ENCODE measurements around the gene SUZ12.
"Not testable (repeated sequence)": the region's sequence is repeated elsewhere in the genome, so short reads cannot be mapped to it uniquely, and the experiment has no call there.

The SUZ12 gene

DNA sequence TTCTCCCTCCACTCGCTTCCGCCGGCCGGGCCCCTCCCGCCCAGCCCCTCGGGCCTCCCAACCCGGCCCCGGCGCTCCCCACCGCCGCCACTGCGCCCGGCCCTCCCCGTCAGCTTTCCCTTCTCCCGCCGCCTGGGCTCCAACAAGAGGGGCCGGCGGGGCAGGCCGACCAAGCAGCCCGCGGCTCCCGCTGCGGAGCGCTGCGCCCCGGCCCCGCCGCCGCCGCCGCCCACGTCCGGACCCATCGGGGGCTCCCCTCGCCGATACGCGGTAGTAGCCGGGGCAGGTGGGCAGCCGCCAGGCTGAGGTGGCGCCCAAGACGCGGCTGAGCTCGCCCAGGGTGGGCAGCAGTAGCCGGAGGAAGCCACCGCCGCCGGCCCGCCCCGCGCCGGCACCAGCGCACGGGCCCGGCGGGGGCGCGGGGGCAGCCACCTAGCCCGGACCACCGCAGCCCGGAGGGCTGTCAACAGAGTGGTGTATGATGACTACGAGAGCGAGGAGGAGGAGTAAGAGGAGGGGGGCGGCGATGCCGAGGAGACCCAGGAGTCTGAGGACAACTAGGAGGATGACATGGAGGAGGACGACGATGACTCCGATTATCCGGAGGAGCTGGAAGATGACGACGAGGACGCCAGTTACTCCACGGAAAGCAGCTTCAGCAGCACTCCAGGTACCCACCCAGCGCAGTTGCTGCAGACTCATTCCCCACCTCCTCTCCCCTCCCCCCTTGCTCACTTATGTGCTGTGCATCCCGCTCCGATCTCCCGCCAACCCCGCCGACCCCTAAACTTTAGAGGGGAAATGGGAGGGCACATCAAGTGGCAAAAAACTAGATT is 70.9 kb downstream of the SUZ12 start:
- H3K36me3 ChIP-seq (ENCODE audit: control insufficient read depth, insufficient read depth, low read length): no peaks in the 10 kb centered on the region
- DNase-seq: peak; percentile 7 to 17 (median 14)
- no peaks in the 10 kb centered on the region for H3K9me3 ChIP-seq (ENCODE audit: control insufficient read depth, low read length)

DNA sequence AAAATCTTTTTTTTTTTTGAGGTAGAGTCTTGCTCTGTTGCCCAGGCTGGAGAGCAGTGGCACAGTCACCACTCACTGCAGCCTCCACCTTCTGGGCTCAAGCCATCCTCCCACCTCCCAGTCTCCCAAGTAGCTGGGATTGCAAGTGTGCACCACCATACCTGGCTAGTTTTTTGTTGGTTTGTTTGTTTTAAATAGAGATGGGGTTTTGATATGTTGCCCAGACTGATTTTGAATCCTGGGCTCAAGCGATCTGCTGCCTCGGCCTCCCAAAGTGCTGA is 72.4 kb downstream of the SUZ12 start:
- no peak for DNase-seq
- H3K4me3 ChIP-seq (ENCODE audit: insufficient read depth, low read depth, low read length, poor library complexity, severe bottlenecking): peak overlapping the region; percentile 94
- no peaks in the 10 kb centered on the region for H3K9me3 ChIP-seq (ENCODE audit: control insufficient read depth, low read length)
- H3K4me1 ChIP-seq (ENCODE audit: control insufficient read depth, insufficient read depth, low read length, poor library complexity, severe bottlenecking): peaks cover 9% of the 10 kb centered on the region
- no peaks in the 10 kb centered on the region for H3K27me3 ChIP-seq (replicated peaks; ENCODE audit: control insufficient read depth, insufficient read depth, low read length, poor library complexity, severe bottlenecking)
- H3K36me3 ChIP-seq (ENCODE audit: control insufficient read depth, insufficient read depth, low read length): no peaks in the 10 kb centered on the region
- peak overlapping the region; percentile 74 for H3K27ac ChIP-seq (ENCODE audit: insufficient read depth, low read length, poor library complexity, severe bottlenecking)

More for the DNA sequence above, 70.9 kb downstream of the SUZ12 start:
- Histone ChIP-seq H3K4me1 (ENCODE audit: control insufficient read depth, insufficient read depth, low read length, poor library complexity, severe bottlenecking) (peaks cover 6% of the 10 kb centered on the region), H3K4me3 (ENCODE audit: insufficient read depth, low read depth, low read length, poor library complexity, severe bottlenecking) (peak overlapping the region; percentile 94), H3K27me3 (replicated peaks; ENCODE audit: control insufficient read depth, insufficient read depth, low read length, poor library complexity, severe bottlenecking) (no peaks in the 10 kb centered on the region), H3K27ac (ENCODE audit: insufficient read depth, low read length, poor library complexity, severe bottlenecking) (peak overlapping the region; percentile 74)

DNA sequence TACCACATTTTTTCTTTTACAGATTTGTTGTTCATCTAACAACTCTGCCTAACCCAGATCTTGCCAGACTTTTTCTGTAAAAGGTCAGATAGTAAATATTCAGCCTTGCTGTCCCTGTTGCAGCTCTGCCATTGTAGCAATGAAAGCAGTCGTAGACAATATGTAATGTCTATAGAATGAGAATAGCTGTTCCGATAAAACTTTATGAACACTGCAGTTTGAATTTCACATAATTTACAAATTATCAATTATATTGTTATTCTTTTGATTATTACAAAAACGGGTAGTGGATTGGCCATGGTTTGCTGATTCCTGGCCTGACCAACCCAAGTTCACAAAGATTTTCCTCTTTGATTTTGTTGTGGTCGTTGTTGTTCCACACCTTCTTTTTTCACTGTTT is 73.3 kb downstream of the SUZ12 start:
- Histone ChIP-seq H3K27me3 (replicated peaks; ENCODE audit: control insufficient read depth, insufficient read depth, low read length, poor library complexity, severe bottlenecking) (no peaks in the 10 kb centered on the region), H3K27ac (ENCODE audit: insufficient read depth, low read length, poor library complexity, severe bottlenecking) (no peak overlapping the region), H3K36me3 (ENCODE audit: control insufficient read depth, insufficient read depth, low read length) (no peaks in the 10 kb centered on the region), H3K4me1 (ENCODE audit: control insufficient read depth, insufficient read depth, low read length, poor library complexity, severe bottlenecking) (peaks cover 9% of the 10 kb centered on the region), H3K9me3 (ENCODE audit: control insufficient read depth, low read length) (no peaks in the 10 kb centered on the region), H3K4me3 (ENCODE audit: insufficient read depth, low read depth, low read length, poor library complexity, severe bottlenecking) (no peak overlapping the region)
- no peak for DNase-seq

DNA sequence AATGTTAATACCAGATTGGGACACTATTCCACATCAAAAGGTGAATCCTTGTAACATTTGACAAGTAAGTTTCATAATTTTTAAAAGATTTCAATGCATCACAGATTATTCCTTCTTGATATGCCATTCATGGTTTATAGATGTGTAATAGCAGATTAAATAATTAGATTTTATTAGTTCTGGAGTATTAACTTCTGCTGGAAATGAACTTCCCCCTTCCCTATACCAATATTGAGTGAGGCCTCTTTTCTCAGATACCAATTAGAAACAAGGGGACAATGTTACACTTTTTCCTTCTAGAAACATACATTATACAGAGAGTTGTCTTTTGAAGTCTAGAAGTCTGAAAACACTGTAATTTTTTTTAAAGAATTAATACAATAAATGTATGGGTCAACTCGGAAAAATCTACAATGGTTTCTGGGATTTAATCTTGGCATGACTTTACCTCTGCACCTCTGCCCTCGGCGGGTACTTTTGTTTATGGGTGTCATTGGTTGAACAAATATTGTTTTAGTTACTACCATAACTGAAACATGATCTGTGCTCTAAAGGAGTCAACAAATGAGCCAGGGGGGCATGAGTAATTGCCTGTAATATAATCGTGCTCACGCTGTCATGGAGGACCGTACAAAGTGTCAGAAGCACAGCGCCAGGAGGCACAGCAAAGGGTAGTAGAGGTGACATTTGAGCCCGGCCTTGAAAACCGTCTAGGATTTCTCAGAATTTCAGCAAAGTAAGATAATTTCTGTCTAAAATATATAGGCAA is 78.6 kb downstream of the SUZ12 start:
- Histone ChIP-seq H3K27me3 (replicated peaks; ENCODE audit: control insufficient read depth, insufficient read depth, low read length, poor library complexity, severe bottlenecking) (no peaks in the 10 kb centered on the region), H3K4me3 (ENCODE audit: insufficient read depth, low read depth, low read length, poor library complexity, severe bottlenecking) (no peak overlapping the region)

DNA sequence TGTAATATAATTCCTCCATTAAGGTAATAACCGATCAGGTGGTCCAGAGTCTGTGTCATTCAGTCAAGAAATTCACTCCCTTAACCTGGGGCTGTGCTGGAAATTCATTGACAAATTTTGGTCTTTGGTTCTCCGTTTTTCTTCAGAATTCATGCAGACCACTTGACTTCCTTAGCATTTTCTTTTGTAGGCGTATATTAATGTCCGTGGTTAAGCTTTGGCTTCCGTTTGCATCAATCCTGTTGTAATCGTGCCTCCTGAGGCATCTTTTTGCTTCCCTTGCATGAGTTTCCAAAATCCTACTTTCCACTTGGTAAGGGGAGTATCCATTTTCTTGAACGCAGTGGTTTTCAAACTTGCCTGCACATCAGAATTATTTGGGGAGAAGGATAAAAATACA is 79.4 kb downstream of the SUZ12 start:
- no peaks in the 10 kb centered on the region for H3K9me3 ChIP-seq (ENCODE audit: control insufficient read depth, low read length)
- no peak overlapping the region for H3K4me3 ChIP-seq (ENCODE audit: insufficient read depth, low read depth, low read length, poor library complexity, severe bottlenecking)
- peaks cover 4% of the 10 kb centered on the region for H3K4me1 ChIP-seq (ENCODE audit: control insufficient read depth, insufficient read depth, low read length, poor library complexity, severe bottlenecking)
- DNase-seq: no peak
- H3K27me3 ChIP-seq (replicated peaks; ENCODE audit: control insufficient read depth, insufficient read depth, low read length, poor library complexity, severe bottlenecking): no peaks in the 10 kb centered on the region
- H3K27ac ChIP-seq (ENCODE audit: insufficient read depth, low read length, poor library complexity, severe bottlenecking): no peak overlapping the region
- H3K36me3 ChIP-seq (ENCODE audit: control insufficient read depth, insufficient read depth, low read length): peaks cover 24% of the 10 kb centered on the region

More for the DNA sequence above, 78.6 kb downstream of the SUZ12 start:
- Histone ChIP-seq H3K36me3 (ENCODE audit: control insufficient read depth, insufficient read depth, low read length) (peaks cover 19% of the 10 kb centered on the region), H3K9me3 (ENCODE audit: control insufficient read depth, low read length) (no peaks in the 10 kb centered on the region), H3K4me1 (ENCODE audit: control insufficient read depth, insufficient read depth, low read length, poor library complexity, severe bottlenecking) (peaks cover 4% of the 10 kb centered on the region), H3K27ac (ENCODE audit: insufficient read depth, low read length, poor library complexity, severe bottlenecking) (no peak overlapping the region)
- no peak for DNase-seq

DNA sequence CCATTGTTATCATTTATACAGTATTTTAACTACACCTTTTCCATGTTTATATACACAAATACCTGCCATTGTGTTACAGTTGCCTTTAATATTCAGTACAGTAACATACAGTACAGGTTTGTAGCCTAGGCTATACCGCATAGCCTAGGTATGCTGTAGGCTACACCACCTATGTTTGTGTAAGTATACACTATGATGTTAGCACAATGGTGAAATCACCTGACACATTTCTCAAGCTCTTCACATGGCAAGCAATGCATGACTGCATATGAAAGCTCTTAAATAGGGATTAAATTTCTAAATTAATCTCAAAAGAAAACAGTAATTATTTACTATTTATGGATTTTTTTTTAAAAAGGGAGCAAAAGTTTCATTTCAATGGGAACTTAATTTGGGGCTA is 82.4 kb downstream of the SUZ12 start:
- Histone ChIP-seq H3K36me3 (ENCODE audit: control insufficient read depth, insufficient read depth, low read length) (peaks cover 34% of the 10 kb centered on the region), H3K4me1 (ENCODE audit: control insufficient read depth, insufficient read depth, low read length, poor library complexity, severe bottlenecking) (no peaks in the 10 kb centered on the region), H3K27ac (ENCODE audit: insufficient read depth, low read length, poor library complexity, severe bottlenecking) (no peak overlapping the region), H3K27me3 (replicated peaks; ENCODE audit: control insufficient read depth, insufficient read depth, low read length, poor library complexity, severe bottlenecking) (no peaks in the 10 kb centered on the region), H3K4me3 (ENCODE audit: insufficient read depth, low read depth, low read length, poor library complexity, severe bottlenecking) (no peak overlapping the region), H3K9me3 (ENCODE audit: control insufficient read depth, low read length) (no peaks in the 10 kb centered on the region)
- no peak for DNase-seq

DNA sequence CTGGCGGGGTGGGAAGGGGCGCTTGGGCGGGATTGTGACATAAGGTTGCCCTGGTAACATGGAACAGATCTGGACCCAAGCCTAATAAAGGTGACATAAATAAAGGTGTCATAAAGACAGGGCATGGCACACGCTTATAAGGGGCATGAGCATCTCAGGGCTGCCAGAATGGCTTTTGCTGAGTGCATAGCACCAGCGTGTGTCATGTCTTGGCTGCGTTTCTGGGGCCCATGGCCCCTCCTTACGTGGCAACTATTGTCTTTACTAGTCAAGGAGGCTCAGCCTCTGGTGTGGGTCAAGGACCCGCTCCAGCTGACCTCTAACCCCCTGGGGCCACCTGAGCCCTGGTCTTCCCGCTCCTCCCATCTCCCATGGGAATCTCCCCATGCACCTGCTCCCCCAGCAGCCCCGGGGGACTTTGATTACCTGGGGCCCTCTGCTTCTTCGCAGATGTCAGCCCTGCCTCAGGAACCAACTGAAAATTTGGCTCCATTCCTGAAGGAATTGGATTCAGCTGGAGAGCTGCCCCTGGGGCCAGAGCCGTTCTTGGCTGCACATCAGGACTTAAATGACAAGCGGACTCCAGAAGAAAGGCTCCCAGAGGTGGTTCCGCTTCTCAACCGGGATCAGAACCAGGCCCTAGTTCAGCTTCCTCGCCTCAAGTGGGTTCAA is 84.3 kb downstream of the SUZ12 start:
- H3K27ac ChIP-seq (ENCODE audit: insufficient read depth, low read length, poor library complexity, severe bottlenecking): no peak overlapping the region
- H3K36me3 ChIP-seq (ENCODE audit: control insufficient read depth, insufficient read depth, low read length): peaks cover 34% of the 10 kb centered on the region

DNA sequence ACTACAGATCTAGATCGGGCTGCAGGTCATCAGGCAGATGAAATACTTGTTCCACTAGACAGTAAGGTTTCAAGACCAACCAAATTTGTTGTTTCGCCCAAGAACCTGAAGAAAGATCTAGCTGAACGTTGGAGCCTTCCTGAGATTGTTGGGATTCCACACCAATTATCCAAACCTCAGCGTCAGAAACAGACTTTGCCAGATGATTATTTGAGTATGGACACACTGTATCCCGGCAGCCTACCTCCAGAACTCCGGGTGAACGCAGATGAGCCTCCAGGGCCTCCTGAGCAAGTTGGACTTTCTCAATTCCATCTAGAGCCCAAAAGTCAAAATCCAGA is 84.8 kb downstream of the SUZ12 start:
- Histone ChIP-seq H3K36me3 (ENCODE audit: control insufficient read depth, insufficient read depth, low read length) (peaks cover 34% of the 10 kb centered on the region), H3K27me3 (replicated peaks; ENCODE audit: control insufficient read depth, insufficient read depth, low read length, poor library complexity, severe bottlenecking) (no peaks in the 10 kb centered on the region), H3K4me1 (ENCODE audit: control insufficient read depth, insufficient read depth, low read length, poor library complexity, severe bottlenecking) (no peaks in the 10 kb centered on the region), H3K4me3 (ENCODE audit: insufficient read depth, low read depth, low read length, poor library complexity, severe bottlenecking) (no peak overlapping the region), H3K27ac (ENCODE audit: insufficient read depth, low read length, poor library complexity, severe bottlenecking) (no peak overlapping the region), H3K9me3 (ENCODE audit: control insufficient read depth, low read length) (no peaks in the 10 kb centered on the region)
- no peak for DNase-seq

More for the DNA sequence above, 84.3 kb downstream of the SUZ12 start:
- H3K27me3 ChIP-seq (replicated peaks; ENCODE audit: control insufficient read depth, insufficient read depth, low read length, poor library complexity, severe bottlenecking): no peaks in the 10 kb centered on the region
- H3K4me1 ChIP-seq (ENCODE audit: control insufficient read depth, insufficient read depth, low read length, poor library complexity, severe bottlenecking): no peaks in the 10 kb centered on the region
- H3K9me3 ChIP-seq (ENCODE audit: control insufficient read depth, low read length): no peaks in the 10 kb centered on the region
- no peak for DNase-seq
- no peak overlapping the region for H3K4me3 ChIP-seq (ENCODE audit: insufficient read depth, low read depth, low read length, poor library complexity, severe bottlenecking)

DNA sequence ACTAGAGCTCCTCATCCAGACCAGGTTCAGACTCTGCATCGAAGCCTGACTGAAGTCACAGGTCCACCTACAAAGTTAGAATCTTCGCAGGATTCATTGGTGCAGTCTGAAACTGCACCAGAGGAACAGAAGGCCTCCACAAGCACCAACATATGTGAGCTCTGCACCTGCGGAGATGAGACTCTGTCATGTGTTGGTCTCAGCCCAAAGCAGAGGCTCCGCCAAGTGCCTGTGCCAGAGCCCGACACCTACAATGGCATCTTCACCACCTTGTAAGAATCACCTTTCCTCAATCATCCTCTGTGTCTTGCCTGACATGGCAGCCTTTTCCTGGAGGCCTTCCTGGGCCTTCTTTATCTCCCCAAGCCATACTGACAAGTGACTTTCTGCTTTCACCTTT is 85.7 kb downstream of the SUZ12 start:
- not testable (repeated sequence) for H3K27me3 ChIP-seq (replicated peaks; ENCODE audit: control insufficient read depth, insufficient read depth, low read length, poor library complexity, severe bottlenecking); H3K4me3 ChIP-seq (ENCODE audit: insufficient read depth, low read depth, low read length, poor library complexity, severe bottlenecking); H3K9me3 ChIP-seq (ENCODE audit: control insufficient read depth, low read length); H3K27ac ChIP-seq (ENCODE audit: insufficient read depth, low read length, poor library complexity, severe bottlenecking); H3K4me1 ChIP-seq (ENCODE audit: control insufficient read depth, insufficient read depth, low read length, poor library complexity, severe bottlenecking); DNase-seq
- H3K36me3 ChIP-seq (ENCODE audit: control insufficient read depth, insufficient read depth, low read length): peaks cover 30% of the 10 kb centered on the region

DNA sequence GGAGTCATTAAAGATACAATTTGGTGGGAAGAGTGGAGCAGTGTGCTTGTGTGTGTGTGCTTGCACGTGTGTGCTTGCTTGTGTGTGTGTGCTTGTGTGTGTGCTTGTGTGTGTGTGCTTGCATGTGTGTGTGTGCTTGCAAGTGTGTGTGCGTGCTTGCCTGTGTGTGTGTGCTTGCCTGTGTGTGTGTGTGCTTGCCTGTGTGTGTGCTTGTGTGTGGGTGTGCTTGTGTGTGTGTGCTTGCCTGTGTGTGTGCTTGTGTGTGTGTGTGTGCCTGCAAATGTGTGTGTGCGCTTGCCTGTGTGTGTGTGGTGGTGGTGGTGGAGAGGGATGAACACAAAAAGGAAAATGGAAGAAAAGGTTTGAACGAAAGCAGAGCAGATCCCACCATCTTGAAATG is 90.5 kb downstream of the SUZ12 start:
- not testable (repeated sequence) for H3K4me1 ChIP-seq (ENCODE audit: control insufficient read depth, insufficient read depth, low read length, poor library complexity, severe bottlenecking); H3K27ac ChIP-seq (ENCODE audit: insufficient read depth, low read length, poor library complexity, severe bottlenecking); H3K9me3 ChIP-seq (ENCODE audit: control insufficient read depth, low read length); H3K4me3 ChIP-seq (ENCODE audit: insufficient read depth, low read depth, low read length, poor library complexity, severe bottlenecking); DNase-seq; H3K36me3 ChIP-seq (ENCODE audit: control insufficient read depth, insufficient read depth, low read length); H3K27me3 ChIP-seq (replicated peaks; ENCODE audit: control insufficient read depth, insufficient read depth, low read length, poor library complexity, severe bottlenecking)

Measured in effector memory CD4-positive, alpha-beta T cell (primary cell).